ENCODE results near the gene CLNS1A. TPM values are rescaled to one million over a fixed set of nuclear protein-coding genes. Genes with fewer than 3 reads are reported as not detected.

CLNS1A gene
- polyA plus RNA-seq, 1 donor (not counting 4 experiments of a cell fraction or from before 2014, with no cell fraction given), result 208 TPM

GRCh38 chr11:77592727-77593126 lies 44.9 kb downstream of the CLNS1A start:
- dilution Hi-C loops (cut with MboI; ENCODE audit: extremely low pct_ligation_motif_present, low sequenced_read_pairs), result no loop called here
- TF ChIP-seq EZH2 (IDR thresholded peaks at IDR 0.05; ENCODE audit: low read length) (no peak), CTCF (optimal IDR thresholded peaks at IDR 0.05 in 1 of 3, IDR thresholded peaks at IDR 0.05 in 1 of 3, conservative IDR thresholded peaks at IDR 0.05 in 1 of 3; ENCODE audit: extremely low read depth in 1 of 3, insufficient read depth in 2 of 3, low read length in 3 of 3) (no peak)
- no peak for DNase-seq (ENCODE audit: low read depth, low spot score)
- Histone ChIP-seq H2AFZ (ENCODE audit: control insufficient read depth, low read length) (no peak overlapping the region), H3K27me3 (ENCODE audit: control insufficient read depth, extremely low read depth, insufficient read depth, low read length) (no peaks in the 10 kb centered on the region), H3K9me1 (ENCODE audit: control insufficient read depth, extremely low read depth, insufficient read depth, low read length) (no peaks in the 10 kb centered on the region), H3K9ac (ENCODE audit: control insufficient read depth, extremely low read depth, insufficient read depth, low read length) (no peak overlapping the region), H3K79me2 (ENCODE audit: control insufficient read depth, insufficient read depth, low read length) (no peaks in the 10 kb centered on the region), H3K4me1 (ENCODE audit: control insufficient read depth, extremely low read depth, insufficient read depth, low read length) (peaks cover 15% of the 10 kb centered on the region), H4K20me1 (ENCODE audit: control insufficient read depth, extremely low read depth, insufficient read depth, low read length) (no peaks in the 10 kb centered on the region), H3K27ac (ENCODE audit: control insufficient read depth, insufficient read depth, low read length) (no peak overlapping the region), H3K4me3 (ENCODE audit: control insufficient read depth in 2 of 3, extremely low read depth in 1 of 3, insufficient read depth in 2 of 3, low read depth in 1 of 3, low read length in 3 of 3) (no peak overlapping the region), H3K4me2 (ENCODE audit: control insufficient read depth, extremely low read depth, insufficient read depth, low read depth, low read length) (no peak overlapping the region), H3K36me3 (ENCODE audit: control insufficient read depth in 2 of 2, extremely low read depth in 1 of 2, insufficient read depth in 2 of 2, low read length in 2 of 2) (no peaks in the 10 kb centered on the region), H3K9me3 (ENCODE audit: control insufficient read depth, low read depth, low read length) (no peaks in the 10 kb centered on the region)
- no peak for FAIRE-seq

GRCh38 chr11:77590194-77590782 lies 47.3 kb downstream of the CLNS1A start:
- no peak for FAIRE-seq
- Histone ChIP-seq H3K4me3 (ENCODE audit: control insufficient read depth in 2 of 3, extremely low read depth in 1 of 3, insufficient read depth in 2 of 3, low read depth in 1 of 3, low read length in 3 of 3) (peak overlapping the region; percentile 39 to 80 (median 68)), H3K9ac (ENCODE audit: control insufficient read depth, extremely low read depth, insufficient read depth, low read length) (peak overlapping the region; percentile 66), H3K9me3 (ENCODE audit: control insufficient read depth, low read depth, low read length) (no peaks in the 10 kb centered on the region), H3K27ac (ENCODE audit: control insufficient read depth, insufficient read depth, low read length) (no peak overlapping the region), H4K20me1 (ENCODE audit: control insufficient read depth, extremely low read depth, insufficient read depth, low read length) (no peaks in the 10 kb centered on the region), H3K4me1 (ENCODE audit: control insufficient read depth, extremely low read depth, insufficient read depth, low read length) (peaks cover 15% of the 10 kb centered on the region), H3K27me3 (ENCODE audit: control insufficient read depth, extremely low read depth, insufficient read depth, low read length) (no peaks in the 10 kb centered on the region), H3K36me3 (ENCODE audit: control insufficient read depth in 2 of 2, extremely low read depth in 1 of 2, insufficient read depth in 2 of 2, low read length in 2 of 2) (no peaks in the 10 kb centered on the region), H2AFZ (ENCODE audit: control insufficient read depth, low read length) (peak overlapping the region; percentile 54), H3K4me2 (ENCODE audit: control insufficient read depth, extremely low read depth, insufficient read depth, low read depth, low read length) (peak overlapping the region; percentile 94), H3K79me2 (ENCODE audit: control insufficient read depth, insufficient read depth, low read length) (no peaks in the 10 kb centered on the region), H3K9me1 (ENCODE audit: control insufficient read depth, extremely low read depth, insufficient read depth, low read length) (no peaks in the 10 kb centered on the region)
- TF ChIP-seq CTCF (optimal IDR thresholded peaks at IDR 0.05 in 1 of 3, IDR thresholded peaks at IDR 0.05 in 1 of 3, conservative IDR thresholded peaks at IDR 0.05 in 1 of 3; ENCODE audit: extremely low read depth in 1 of 3, insufficient read depth in 2 of 3, low read length in 3 of 3) (peak in 2 of 3 experiments; percentile 7 to 14), EZH2 (IDR thresholded peaks at IDR 0.05; ENCODE audit: low read length) (no peak)
- DNase-seq (ENCODE audit: low read depth, low spot score), result no peak
- dilution Hi-C loops (cut with MboI; ENCODE audit: extremely low pct_ligation_motif_present, low sequenced_read_pairs), result no loop called here

Data from keratinocyte (primary cell).